ENCODE data around the gene CDKAL1.

Gene CDKAL1

DNA sequence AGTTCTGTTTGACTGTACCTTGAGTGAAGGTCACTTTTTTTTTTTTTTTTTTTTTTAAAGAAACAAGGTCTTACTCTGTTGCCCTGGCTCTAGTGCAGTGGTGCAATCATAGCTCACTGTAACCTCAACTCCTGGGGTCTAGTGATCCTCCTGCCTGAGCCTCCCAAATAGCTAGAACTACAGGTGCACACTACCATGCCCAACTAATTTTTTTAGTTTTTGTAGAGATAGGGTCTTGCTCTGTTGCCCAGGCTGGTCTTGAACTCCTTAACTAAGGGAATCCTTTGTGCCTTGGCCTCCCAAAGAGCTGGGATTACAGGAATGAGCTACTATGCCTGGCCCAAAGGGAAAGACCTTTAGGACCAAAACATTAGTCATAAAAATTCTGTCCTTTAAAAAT lies 413.7 kb downstream of the CDKAL1 start:
- DNase-seq (ENCODE audit: low spot score), result no peak
- in situ Hi-C loops (cut with MboI; ENCODE audit: low pct_unique_long_range_greater_than_20kb, low sequenced_read_pairs, unreplicated experiment), result no loop called here
- TF ChIP-seq, protein P1, sequence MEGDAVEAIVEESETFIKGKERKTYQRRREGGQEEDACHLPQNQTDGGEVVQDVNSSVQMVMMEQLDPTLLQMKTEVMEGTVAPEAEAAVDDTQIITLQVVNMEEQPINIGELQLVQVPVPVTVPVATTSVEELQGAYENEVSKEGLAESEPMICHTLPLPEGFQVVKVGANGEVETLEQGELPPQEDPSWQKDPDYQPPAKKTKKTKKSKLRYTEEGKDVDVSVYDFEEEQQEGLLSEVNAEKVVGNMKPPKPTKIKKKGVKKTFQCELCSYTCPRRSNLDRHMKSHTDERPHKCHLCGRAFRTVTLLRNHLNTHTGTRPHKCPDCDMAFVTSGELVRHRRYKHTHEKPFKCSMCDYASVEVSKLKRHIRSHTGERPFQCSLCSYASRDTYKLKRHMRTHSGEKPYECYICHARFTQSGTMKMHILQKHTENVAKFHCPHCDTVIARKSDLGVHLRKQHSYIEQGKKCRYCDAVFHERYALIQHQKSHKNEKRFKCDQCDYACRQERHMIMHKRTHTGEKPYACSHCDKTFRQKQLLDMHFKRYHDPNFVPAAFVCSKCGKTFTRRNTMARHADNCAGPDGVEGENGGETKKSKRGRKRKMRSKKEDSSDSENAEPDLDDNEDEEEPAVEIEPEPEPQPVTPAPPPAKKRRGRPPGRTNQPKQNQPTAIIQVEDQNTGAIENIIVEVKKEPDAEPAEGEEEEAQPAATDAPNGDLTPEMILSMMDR (IDR thresholded peaks at IDR 0.05; ENCODE audit: extremely low read depth, insufficient read depth, missing control alignments), result no peak

DNA sequence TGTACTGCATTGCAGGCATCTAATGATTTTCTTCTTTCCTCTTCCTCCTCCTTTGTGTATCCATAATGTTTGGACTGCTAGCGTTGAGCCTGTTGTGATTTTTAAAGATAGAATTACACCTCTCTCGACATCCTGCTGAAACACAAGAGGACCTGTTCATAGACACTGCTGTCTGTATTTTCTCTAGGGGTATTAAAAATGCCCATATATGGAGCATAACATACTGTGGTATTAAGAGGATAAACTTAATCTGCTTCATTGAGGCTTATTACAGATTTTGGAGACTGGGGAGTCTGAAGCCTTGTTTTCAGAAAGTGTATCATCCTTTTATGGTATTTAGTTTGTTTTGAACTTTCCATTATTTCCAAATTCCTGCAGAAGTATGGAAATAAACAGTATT lies 414.3 kb downstream of the CDKAL1 start:
- TF ChIP-seq, protein P1 (IDR thresholded peaks at IDR 0.05; ENCODE audit: extremely low read depth, insufficient read depth, missing control alignments), result no peak
- in situ Hi-C loops (cut with MboI; ENCODE audit: low pct_unique_long_range_greater_than_20kb, low sequenced_read_pairs, unreplicated experiment), result no loop called here
- no peak for DNase-seq (ENCODE audit: low spot score)

- DNase-seq (ENCODE audit: low spot score), result no peak
- TF ChIP-seq, protein P1 (IDR thresholded peaks at IDR 0.05; ENCODE audit: extremely low read depth, insufficient read depth, missing control alignments), result no peak
- in situ Hi-C loops (cut with MboI; ENCODE audit: low pct_unique_long_range_greater_than_20kb, low sequenced_read_pairs, unreplicated experiment), result no loop called here
Measured at GRCh38 chr6:20949138-20949537, 414.9 kb downstream of the CDKAL1 start.

DNA sequence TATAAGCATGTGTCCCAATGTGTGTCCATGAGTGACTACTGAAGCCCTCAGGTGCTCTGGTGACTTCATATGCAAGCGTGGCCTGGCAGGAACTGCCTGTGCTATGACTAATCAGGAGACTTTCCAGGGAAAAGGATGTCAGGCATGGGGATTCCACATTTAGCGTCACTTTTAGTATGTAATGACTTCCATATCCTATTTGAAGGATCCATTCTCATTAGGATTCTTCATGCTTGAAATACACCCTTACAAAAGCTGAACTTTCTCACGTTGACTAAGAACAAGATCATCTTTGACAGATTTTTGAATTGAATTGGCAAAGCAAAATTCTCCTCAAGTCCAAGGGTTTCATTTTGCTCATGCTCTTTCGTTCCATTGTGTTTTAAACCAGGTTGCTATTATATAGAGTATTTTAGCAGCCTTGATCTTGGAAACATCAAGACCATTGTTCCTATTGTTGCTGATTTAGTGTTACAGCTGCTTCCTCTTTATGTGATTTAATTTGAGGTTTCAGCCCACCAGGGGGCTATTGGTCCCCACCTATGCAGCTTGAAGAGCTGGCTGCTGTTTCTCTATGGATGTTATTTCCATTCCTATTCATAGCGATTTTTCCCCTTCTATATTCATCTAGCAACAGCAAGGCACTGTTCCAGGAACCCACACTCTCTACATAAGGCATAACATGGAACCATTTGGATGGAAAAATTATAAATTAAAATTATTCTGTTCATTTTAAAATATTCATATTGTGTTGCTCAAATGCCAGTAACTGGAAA lies 418.6 kb downstream of the CDKAL1 start:
- DNase-seq (ENCODE audit: low spot score), result no peak
- TF ChIP-seq, protein P1 (IDR thresholded peaks at IDR 0.05; ENCODE audit: extremely low read depth, insufficient read depth, missing control alignments), result no peak
- in situ Hi-C loops (cut with MboI; ENCODE audit: low pct_unique_long_range_greater_than_20kb, low sequenced_read_pairs, unreplicated experiment), result no loop called here

DNA sequence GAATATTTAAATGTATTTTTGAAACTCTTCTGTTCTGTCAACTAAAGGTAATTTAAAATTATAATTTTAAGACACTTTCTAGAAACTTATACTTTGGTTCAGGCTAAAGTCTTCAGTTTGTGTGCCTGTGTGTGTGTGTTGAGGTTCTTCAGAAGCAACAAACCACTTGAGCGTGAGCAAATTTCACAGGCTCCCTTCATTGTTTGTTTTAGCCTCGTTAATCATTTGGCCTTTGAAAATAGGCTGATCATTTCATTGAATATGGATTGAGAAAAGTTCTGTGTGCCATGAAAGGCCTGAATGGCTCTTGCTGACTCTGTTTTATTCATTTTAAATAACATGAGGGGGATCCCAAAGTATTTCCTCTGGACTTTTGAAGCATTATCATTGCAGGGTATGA lies 420.1 kb downstream of the CDKAL1 start:
- DNase-seq (ENCODE audit: low spot score), result no peak
- in situ Hi-C loops (cut with MboI; ENCODE audit: low pct_unique_long_range_greater_than_20kb, low sequenced_read_pairs, unreplicated experiment), result no loop called here
- TF ChIP-seq, protein P1 (IDR thresholded peaks at IDR 0.05; ENCODE audit: extremely low read depth, insufficient read depth, missing control alignments), result no peak

GRCh38 chr6:20955131-20955530 lies 420.9 kb downstream of the CDKAL1 start:
- no peak for DNase-seq (ENCODE audit: low spot score)
- TF ChIP-seq, protein P1 (IDR thresholded peaks at IDR 0.05; ENCODE audit: extremely low read depth, insufficient read depth, missing control alignments), result no peak
- in situ Hi-C loops (cut with MboI; ENCODE audit: low pct_unique_long_range_greater_than_20kb, low sequenced_read_pairs, unreplicated experiment), result no loop called here
